Stomach (tissue), 4 donors: ENCODE results near the gene CCR1.

ENCODE experiments used
- CTCF ChIP-seq, 7 experiments: fragments of 450-650 bp in 4 of 7; fragments of 200-600 bp in 3 of 7; sonication (generic) in 3 of 7; IDR thresholded peaks; one replicate each; pipeline ENCODE4 v1.5.1; 2016 to 2019; ENCODE audit warnings: antibody characterized with exemption in 7 of 7, control low read depth in 2 of 7, mild to moderate bottlenecking in 1 of 7
- POLR2A ChIP-seq, 4 donors: fragments of 450-650 bp; IDR thresholded peaks; one replicate each; pipeline ENCODE4 v1.6.1; 2016; ENCODE audit warnings: antibody characterized with exemption in 4 of 4, control low read depth in 2 of 4, mild to moderate bottlenecking in 1 of 4, moderate library complexity in 1 of 4
- POLR2AphosphoS5 ChIP-seq, 3 donors: sonication (generic); formaldehyde crosslinking; IDR thresholded peaks; one replicate each; pipeline ENCODE4 v1.6.1; 2016; ENCODE audit warnings: antibody characterized with exemption in 3 of 3

- no peak for TF ChIP-seq CTCF (IDR thresholded peaks at IDR 0.05)
- TF ChIP-seq POLR2AphosphoS5 (IDR thresholded peaks at IDR 0.05), result no peak
- TF ChIP-seq POLR2A (IDR thresholded peaks at IDR 0.05), result no peak
Measured at GRCh38 chr3:46154311-46154710, 53.8 kb downstream of the CCR1 start.
